Adrenal gland (tissue), 12 donors: ENCODE results near the gene IFNGR1. TPM values are rescaled to one million over a fixed set of nuclear protein-coding genes. Genes with fewer than 3 reads are reported as not detected.

Experiments
- DNase-seq, 7 donors: peaks; one replicate each; pipeline ENCODE4 v3.0.0-alpha.2; 2019 to 2020
- H3K27ac ChIP-seq, 5 donors: fragments of 200-600 bp; sonication (generic) in 4 of 5; 1 replicate in 3 of 5; 2 replicates in 2 of 5; pipeline versions ENCODE4 v1.5.1 to v1.8.0; 2016 to 2020; ENCODE audit warnings: mild to moderate bottlenecking in 1 of 5
- H3K27me3 ChIP-seq: fragments of 200-600 bp; 2 replicates; pipeline ENCODE4 v1.8.0; 2021
- H3K36me3 ChIP-seq, 2 donors: fragments of 200-600 bp; replicated peaks in 1 of 2; 1 replicate in 1 of 2; 2 replicates in 1 of 2; pipeline versions ENCODE4 v1.5.1 to v1.8.0; 2018 to 2022
- H3K4me1 ChIP-seq, 2 donors: fragments of 200-600 bp; replicated peaks in 1 of 2; 1 replicate in 1 of 2; 2 replicates in 1 of 2; pipeline versions ENCODE4 v1.5.1 to v1.8.0; 2018 to 2021
- H3K4me3 ChIP-seq, 4 donors: fragments of 200-600 bp; sonication (generic) in 3 of 4; one replicate each; pipeline ENCODE4 v1.5.1; 2016 to 2018
- H3K9me3 ChIP-seq, 3 donors: fragments of 200-600 bp; sonication (generic) in 1 of 3; replicated peaks in 1 of 3; 1 replicate in 2 of 3; 2 replicates in 1 of 3; pipeline versions ENCODE4 v1.5.1 to v1.8.0; 2016 to 2021
- CTCF ChIP-seq, 6 experiments: fragments of 450-650 bp in 4 of 6; fragments of 200-600 bp in 2 of 6; sonication (generic) in 1 of 6; IDR thresholded peaks; 1 replicate in 5 of 6; 2 replicates in 1 of 6; pipeline versions ENCODE4 v1.5.1 to v1.8.0; 2016 to 2021; ENCODE audit warnings: antibody characterized with exemption in 6 of 6, mild to moderate bottlenecking in 2 of 6, moderate library complexity in 1 of 6
- POLR2A ChIP-seq, 2 donors: fragments of 450-650 bp; IDR thresholded peaks; one replicate each; pipeline ENCODE4 v1.6.1; 2017; ENCODE audit warnings: antibody characterized with exemption in 2 of 2, mild to moderate bottlenecking in 2 of 2, moderate library complexity in 1 of 2
- WGBS, 4 donors: extraction: QIAGEN DNeasy Blood & Tissue Kit in 2 of 4; methylation state at CpG; one replicate each; pipeline versions ENCODE4 v1.1.5 to v1.1.7; 2013 to 2017; 5-methylcytosine and 5-hydroxymethylcytosine counted together
- intact Hi-C, 2 donors: fragments of 100-400 bp; cut with DNase I; formaldehyde crosslinking; loops; one replicate each; pipeline versions ENCODE4 v1.14.1 to v1.15.0; 2022 to 2023
- polyA plus RNA-seq, 3 donors: library from polyadenylated mRNA; stranded (reverse); fragments of 200-250 nt in 2 of 3; fragments of 350-450 nt in 1 of 3; fragmentation: Illumina TruSeq in 1 of 3; extraction: RNeasy Lipid Tissue Mini Kit (QIAGEN cat#74804) in 1 of 3; gene quantifications; one replicate each; pipeline ENCODE4 v1.2.3, GENCODE V29; 2013 to 2014
- total RNA-seq, 9 donors: library from RNA; depleted of rRNA in 4 of 9; stranded (reverse); fragments of >200 nt in 4 of 9; fragments of 120-200 nt in 1 of 9; fragmentation: NEBNext Ultra II Directional in 1 of 9; extraction: Animal tissue kit (Norgen Biotek cat#: 25700) in 1 of 9; gene quantifications; one replicate each; pipeline versions ENCODE4 v1.1.0 to v1.2.4, GENCODE V29; 2013 to 2023
- donor health status: healthy with polysubstance abuse.
- donor health status: Bipolar disorder and iron deficiency.
- donor health status: DM: yes; HTN: yes; CAD: no.
- donor health status: DM: no; HTN: no; CAD: no.
- donor health status: DM: no; HTN: no; CAD: no.
- donor health status: DM: yes; HTN: yes; CAD: no.

Gene IFNGR1
- total and polyA plus RNA-seq, 12 donors, result 55.5 to 110 (median 69.9) TPM

GRCh38 chr6:137203256-137203655 is 15.9 kb downstream of the IFNGR1 start:
- no peaks in the 10 kb centered on the region for H3K9me3 ChIP-seq
- 97% methylated on average over 2 of the region's 2 CpGs for WGBS, 4 donors
- peaks cover 9 to 10% of the 10 kb centered on the region in 2 donors for H3K4me1 ChIP-seq
- H3K4me3 ChIP-seq, result no peak overlapping the region
- H3K36me3 ChIP-seq, result peaks cover 0 to 66% of the 10 kb centered on the region in 2 donors
- H3K27me3 ChIP-seq, result no peaks in the 10 kb centered on the region
- no peak for TF ChIP-seq CTCF (IDR thresholded peaks at IDR 0.05)
- no peak for TF ChIP-seq POLR2A (IDR thresholded peaks at IDR 0.05)
- intact Hi-C loops, result no loop called here
- H3K27ac ChIP-seq, result peak overlapping the region in 1 of 5 donors; percentile 16
- DNase-seq, result no peak

DNA sequence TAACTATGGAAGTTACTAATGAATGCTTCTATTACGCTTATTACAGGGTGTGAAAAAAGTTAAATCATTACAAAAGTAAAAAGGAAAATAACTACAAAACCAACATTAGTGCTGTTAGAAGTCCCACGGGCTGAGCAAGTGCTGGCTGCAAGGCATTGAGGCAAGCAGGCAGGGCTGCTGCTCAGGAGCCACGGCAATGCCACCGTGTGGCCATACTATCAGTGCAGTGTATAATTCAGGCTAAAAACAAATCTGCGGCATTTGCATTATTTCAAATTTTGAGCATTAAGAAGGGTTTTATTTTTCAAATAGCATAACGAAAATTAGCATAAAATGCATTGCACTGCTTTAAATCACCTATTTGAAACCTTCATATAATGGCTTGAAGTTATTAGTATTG is 17.1 kb downstream of the IFNGR1 start:
- Histone ChIP-seq H3K4me1 (peaks cover 9 to 10% of the 10 kb centered on the region in 2 donors), H3K27me3 (no peaks in the 10 kb centered on the region), H3K27ac (no peak overlapping the region), H3K36me3 (peaks cover 0 to 75% of the 10 kb centered on the region in 2 donors), H3K9me3 (no peaks in the 10 kb centered on the region), H3K4me3 (no peak overlapping the region)
- TF ChIP-seq POLR2A (IDR thresholded peaks at IDR 0.05) (no peak), CTCF (IDR thresholded peaks at IDR 0.05) (no peak)
- no peak for DNase-seq
- intact Hi-C loops, result no loop called here
- 82 to 92% (median 89%) methylated on average over 6 of the region's 6 CpGs for WGBS, 4 donors

- H3K27me3 ChIP-seq, result no peaks in the 10 kb centered on the region
- H3K27ac ChIP-seq, result no peak overlapping the region
- no peaks in the 10 kb centered on the region for H3K9me3 ChIP-seq
- no peak overlapping the region for H3K4me3 ChIP-seq
- peaks cover 0 to 74% of the 10 kb centered on the region in 2 donors for H3K36me3 ChIP-seq
- intact Hi-C loops, result no loop called here
- DNase-seq, result no peak
- H3K4me1 ChIP-seq, result peaks cover under 1 to 5% of the 10 kb centered on the region in 2 donors
- TF ChIP-seq POLR2A (IDR thresholded peaks at IDR 0.05), result no peak
- TF ChIP-seq CTCF (IDR thresholded peaks at IDR 0.05), result no peak
- WGBS, 4 donors, result 96 to 100% (median 98%) methylated on average over 1 of the region's 1 CpG
Measured at GRCh38 chr6:137201006-137201405, 18.2 kb downstream of the IFNGR1 start.

DNA sequence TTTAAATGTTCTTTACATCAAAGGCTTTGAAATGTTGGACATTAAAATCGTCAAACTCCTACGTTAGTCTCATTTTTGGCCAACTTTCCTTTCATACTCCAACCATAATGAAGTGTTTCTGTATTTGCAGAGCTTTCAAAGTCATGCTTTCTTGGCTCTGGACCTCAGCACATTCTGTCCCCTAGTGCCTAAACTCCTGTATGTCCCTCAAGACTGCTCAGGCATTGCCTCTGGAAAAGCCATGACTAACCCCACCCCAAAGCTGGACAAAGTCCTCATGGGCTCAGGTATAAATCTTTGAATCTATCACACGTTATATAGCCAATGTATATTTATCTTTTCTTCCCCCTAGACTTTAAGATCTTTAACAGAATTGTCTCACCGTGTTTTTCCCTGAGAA is 18.9 kb downstream of the IFNGR1 start:
- Histone ChIP-seq H3K27ac (no peak overlapping the region), H3K4me3 (no peak overlapping the region), H3K36me3 (peaks cover 0 to 66% of the 10 kb centered on the region in 2 donors), H3K9me3 (no peaks in the 10 kb centered on the region), H3K27me3 (no peaks in the 10 kb centered on the region), H3K4me1 (peaks cover 0 to 11% of the 10 kb centered on the region in 2 donors)
- DNase-seq, result no peak
- intact Hi-C loops, result no loop called here
- WGBS, 4 donors, result 93 to 95% (median 94%) methylated on average over 4 of the region's 4 CpGs
- no peak for TF ChIP-seq CTCF (IDR thresholded peaks at IDR 0.05)
- no peak for TF ChIP-seq POLR2A (IDR thresholded peaks at IDR 0.05)
